ENCODE results near the gene PDK2. TPM values are rescaled to one million over a fixed set of nuclear protein-coding genes. Genes with fewer than 3 reads are reported as not detected.

Gene PDK2
- total and polyA plus RNA-seq, 10 of the 15 experiments (the other 5 are each of a cell fraction or from before 2014, with no cell fraction given): 0.98 to 22.6 (median 12.3) TPM

DNA sequence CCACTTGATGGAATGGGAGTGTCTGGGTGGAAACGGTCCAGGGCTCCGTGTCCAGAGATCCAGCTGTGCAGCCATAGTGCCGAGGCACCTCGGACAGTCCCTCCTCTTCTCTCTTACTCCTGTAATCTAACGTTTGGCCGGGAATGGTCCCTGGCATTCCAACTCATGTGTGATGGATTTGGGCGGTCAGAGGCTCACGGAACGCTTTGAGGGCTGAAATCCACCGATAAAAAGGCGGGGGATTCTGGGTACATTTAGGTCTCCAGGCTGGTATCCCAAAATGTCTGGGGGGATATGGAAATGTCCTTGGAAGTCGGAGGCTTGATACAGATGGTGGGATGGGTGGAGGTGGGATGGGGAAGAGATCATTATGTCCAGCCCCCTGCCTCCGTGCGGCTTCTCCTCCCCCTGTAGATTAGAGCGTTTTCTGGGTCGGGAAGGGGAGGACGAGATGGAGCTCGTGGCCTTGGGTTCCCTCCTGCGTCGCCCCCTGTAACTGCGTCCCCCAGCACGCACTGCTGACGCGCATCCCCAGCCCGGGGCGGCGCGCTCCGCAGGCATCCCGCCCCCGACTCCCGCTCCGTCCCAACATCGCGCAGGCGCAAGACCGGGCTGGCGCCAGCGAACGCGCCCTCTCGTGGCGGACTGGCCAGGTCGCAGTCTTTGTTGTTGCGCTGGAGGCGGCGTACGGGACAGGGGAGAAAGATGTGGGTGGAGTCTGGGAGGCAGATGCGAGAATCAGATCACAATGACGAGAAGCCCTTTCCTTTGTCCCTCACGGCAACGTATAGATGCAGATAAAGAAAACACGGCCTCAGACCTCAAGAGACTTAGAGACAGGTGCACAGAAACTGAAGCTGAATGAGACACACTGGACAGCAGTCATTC, 66.1 kb downstream of the PDK2 start:
- Histone ChIP-seq H3K79me2 (ENCODE audit: control insufficient read depth, insufficient read depth, low read length) (no peaks in the 10 kb centered on the region), H3K27me3 (replicated peaks in 1 of 2; ENCODE audit: control insufficient read depth in 2 of 2, insufficient read depth in 2 of 2, low read length in 1 of 2) (no peaks in the 10 kb centered on the region), H4K20me1 (ENCODE audit: control insufficient read depth, insufficient read depth) (no peaks in the 10 kb centered on the region), H3K9me3 (replicated peaks; ENCODE audit: control insufficient read depth, insufficient read depth, low read length) (no peaks in the 10 kb centered on the region), H3K36me3 (ENCODE audit: control insufficient read depth in 2 of 2, insufficient read depth in 2 of 2, low read length in 1 of 2) (no peaks in the 10 kb centered on the region), H2AFZ (ENCODE audit: control insufficient read depth, low read depth, low read length) (peak overlapping the region; percentile 84), H3K27ac (ENCODE audit: control insufficient read depth, insufficient read depth) (peak overlapping the region; percentile 32; the same call in 1 of the 2 replicates), H3K9ac (ENCODE audit: control insufficient read depth, insufficient read depth, low read length) (peak overlapping the region; percentile 64), H3K4me3 (peak overlapping the region; percentile 53), H3K4me1 (ENCODE audit: control insufficient read depth, insufficient read depth, low read length) (peaks cover 26% of the 10 kb centered on the region), H3K4me2 (ENCODE audit: control insufficient read depth, insufficient read depth) (peak overlapping the region; percentile 90)
- intact Hi-C loops (cut with micrococcal nuclease; ENCODE audit: unreplicated experiment) (loop anchor here (1.0 kb wide), 2 partner anchors 21 to 67 kb away; no protein-coding TSS in a partner anchor), in situ Hi-C loops (cut with MboI) (loop anchor here (5.0 kb wide), 1 partner anchor 36 kb away; no protein-coding TSS in a partner anchor)
- RAD21 ChIA-PET (ENCODE audit: unreplicated experiment): interaction anchor here (0.7 to 2.6 kb wide), 13 partner anchors 9 to 67 kb away, joined by 3 to 19 read pairs (median 6); no protein-coding TSS in a partner anchor
- BruUV-seq (replicated peaks): TSS peak; percentile 71
- DNase-seq (ENCODE audit: low read depth, low spot score) (peak; percentile 80), FAIRE-seq (peak; percentile 97), ATAC-seq (peak; percentile 96)
- SMC1A ChIA-PET (ENCODE audit: uncharacterized antibody, unreplicated experiment): interaction anchor here (0.8 to 2.8 kb wide), 16 partner anchors 10 to 67 kb away, joined by 3 to 31 read pairs (median 6); partner anchors contain the start of genes PDK2 and PPP1R9B
- CTCF ChIA-PET: interaction anchor here (0.8 to 2.8 kb wide), 27 partner anchors 9 to 163 kb away, joined by 3 to 99 read pairs (median 6); partner anchors contain the start of genes COL1A1, PDK2, PPP1R9B and SAMD14
- 5% methylated on average over 51 of the region's 53 CpGs for WGBS (ENCODE audit: insufficient coverage, insufficient replicate concordance, low lambda C conversion rate, missing lambda C conversion rate)
- POLR2A ChIA-PET: interaction anchor here (0.6 to 2.6 kb wide), 11 partner anchors 9 to 128 kb away, joined by 3 to 18 read pairs (median 5); no protein-coding TSS in a partner anchor
- TF ChIP-seq TAF1 (IDR thresholded peaks at IDR 0.05; ENCODE audit: borderline replicate concordance, low read depth, low read length) (peak; percentile 40; the same call in 1 of the 2 replicates), GATAD2B (conservative IDR thresholded peaks at IDR 0.05; ENCODE audit: low read depth) (0 out of 2 replicates have a peak, but pooled peaks have one; percentile 32), NRF1 (conservative IDR thresholded peaks at IDR 0.05; ENCODE audit: low read depth, low read length) (peak; percentile 81), BACH1 (IDR thresholded peaks at IDR 0.05; ENCODE audit: borderline replicate concordance) (no peak), ZNF622 (IDR thresholded peaks at IDR 0.05) (no peak), SIN3A (IDR thresholded peaks at IDR 0.05; ENCODE audit: low read depth, low read length) (0 out of 2 replicates have a peak, but pooled peaks have one; percentile 38), ZNF24 (IDR thresholded peaks at IDR 0.05) (peak; percentile 30; the same call in 1 of the 2 replicates), RELA (IDR thresholded peaks at IDR 0.05; ENCODE audit: borderline replicate concordance, partially characterized antibody) (peak; percentile 40), GABPA (IDR thresholded peaks at IDR 0.05; ENCODE audit: low read depth) (no peak), PAX8 (IDR thresholded peaks at IDR 0.05) (no peak)
- TF ChIP-seq, protein P1, sequence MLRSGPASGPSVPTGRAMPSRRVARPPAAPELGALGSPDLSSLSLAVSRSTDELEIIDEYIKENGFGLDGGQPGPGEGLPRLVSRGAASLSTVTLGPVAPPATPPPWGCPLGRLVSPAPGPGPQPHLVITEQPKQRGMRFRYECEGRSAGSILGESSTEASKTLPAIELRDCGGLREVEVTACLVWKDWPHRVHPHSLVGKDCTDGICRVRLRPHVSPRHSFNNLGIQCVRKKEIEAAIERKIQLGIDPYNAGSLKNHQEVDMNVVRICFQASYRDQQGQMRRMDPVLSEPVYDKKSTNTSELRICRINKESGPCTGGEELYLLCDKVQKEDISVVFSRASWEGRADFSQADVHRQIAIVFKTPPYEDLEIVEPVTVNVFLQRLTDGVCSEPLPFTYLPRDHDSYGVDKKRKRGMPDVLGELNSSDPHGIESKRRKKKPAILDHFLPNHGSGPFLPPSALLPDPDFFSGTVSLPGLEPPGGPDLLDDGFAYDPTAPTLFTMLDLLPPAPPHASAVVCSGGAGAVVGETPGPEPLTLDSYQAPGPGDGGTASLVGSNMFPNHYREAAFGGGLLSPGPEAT (IDR thresholded peaks at IDR 0.05; ENCODE audit: low read depth): 0 out of 2 replicates have a peak, but pooled peaks have one; percentile 26
- TF ChIP-seq, protein P2, sequence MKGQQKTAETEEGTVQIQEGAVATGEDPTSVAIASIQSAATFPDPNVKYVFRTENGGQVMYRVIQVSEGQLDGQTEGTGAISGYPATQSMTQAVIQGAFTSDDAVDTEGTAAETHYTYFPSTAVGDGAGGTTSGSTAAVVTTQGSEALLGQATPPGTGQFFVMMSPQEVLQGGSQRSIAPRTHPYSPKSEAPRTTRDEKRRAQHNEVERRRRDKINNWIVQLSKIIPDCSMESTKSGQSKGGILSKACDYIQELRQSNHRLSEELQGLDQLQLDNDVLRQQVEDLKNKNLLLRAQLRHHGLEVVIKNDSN (IDR thresholded peaks at IDR 0.05; ENCODE audit: borderline replicate concordance, extremely low read length, insufficient read depth, low read depth, low read length): no peak
- TF ChIP-seq, protein P3, sequence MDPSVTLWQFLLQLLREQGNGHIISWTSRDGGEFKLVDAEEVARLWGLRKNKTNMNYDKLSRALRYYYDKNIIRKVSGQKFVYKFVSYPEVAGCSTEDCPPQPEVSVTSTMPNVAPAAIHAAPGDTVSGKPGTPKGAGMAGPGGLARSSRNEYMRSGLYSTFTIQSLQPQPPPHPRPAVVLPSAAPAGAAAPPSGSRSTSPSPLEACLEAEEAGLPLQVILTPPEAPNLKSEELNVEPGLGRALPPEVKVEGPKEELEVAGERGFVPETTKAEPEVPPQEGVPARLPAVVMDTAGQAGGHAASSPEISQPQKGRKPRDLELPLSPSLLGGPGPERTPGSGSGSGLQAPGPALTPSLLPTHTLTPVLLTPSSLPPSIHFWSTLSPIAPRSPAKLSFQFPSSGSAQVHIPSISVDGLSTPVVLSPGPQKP (IDR thresholded peaks at IDR 0.05; ENCODE audit: low read depth, low read length): 0 out of 2 replicates have a peak, but pooled peaks have one; percentile 28
